GM12891 (cell line): ENCODE data around the gene FRMD3.

Experiments used
- POLR2A ChIP-seq: IDR thresholded peaks from 2 replicates; pipeline ENCODE4 v1.6.1; 2011; ENCODE audit warnings: low read depth, low read length, control low read depth
- POLR2AphosphoS5 ChIP-seq: IDR thresholded peaks from 2 replicates; pipeline ENCODE4 v1.6.1; 2011; ENCODE audit warnings: low read depth, low read length, control low read depth

DNA sequence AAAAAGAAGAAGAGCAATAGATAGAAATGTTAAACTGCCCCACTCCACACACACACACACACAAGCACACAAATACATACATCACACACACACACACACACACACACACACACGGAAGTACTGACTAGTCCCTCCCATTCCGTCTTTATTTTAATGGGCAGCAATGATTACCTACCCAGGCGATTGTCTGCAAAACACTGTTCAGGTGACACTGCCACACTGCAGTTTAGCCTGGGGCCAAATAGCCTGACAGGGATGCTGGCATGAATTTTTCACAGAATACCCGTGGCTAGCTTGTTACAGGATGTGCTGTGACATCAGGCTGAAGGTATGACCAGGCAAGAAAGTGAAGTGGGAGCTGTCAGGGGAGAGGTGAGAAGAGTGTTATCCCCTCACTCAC is 86.9 kb downstream of the FRMD3 start:
- TF ChIP-seq POLR2AphosphoS5 (no peak), POLR2A (no peak)
